Right atrium auricular region (tissue), 2 donors: ENCODE results near the gene ICA1. TPM values are rescaled to one million over a fixed set of nuclear protein-coding genes. Genes with fewer than 3 reads are reported as not detected.
A peak's percentile ranks its signal among the peaks of the same experiment; 100 is the strongest.

ENCODE experiments used
- DNase-seq: peaks from one replicate; pipeline ENCODE4 v3.0.0-alpha.2; 2019; ENCODE audit warnings: low spot score
- H3K27ac ChIP-seq, 2 donors: fragments of 200-600 bp; sonication (generic); 1 replicate in 1 of 2; 2 replicates in 1 of 2; pipeline ENCODE4 v1.5.1; 2016 to 2019
- H3K27me3 ChIP-seq, 2 donors: fragments of 200-600 bp; sonication (generic); one replicate each; pipeline versions ENCODE4 v1.5.1 to v1.6.0; 2017 to 2019
- H3K36me3 ChIP-seq: fragments of 200-600 bp; sonication (generic); one replicate; pipeline ENCODE4 v1.5.1; 2016
- H3K4me1 ChIP-seq, 2 donors: fragments of 200-600 bp; sonication (generic); one replicate each; pipeline versions ENCODE4 v1.5.1 to v1.6.0; 2017 to 2019
- H3K4me3 ChIP-seq, 2 donors: fragments of 200-600 bp; sonication (generic); 1 replicate in 1 of 2; 2 replicates in 1 of 2; pipeline ENCODE4 v1.5.1; 2017 to 2019; ENCODE audit warnings: mild to moderate bottlenecking in 1 of 2, moderate library complexity in 1 of 2
- H3K9me3 ChIP-seq, 2 donors: fragments of 200-600 bp; sonication (generic); one replicate each; pipeline ENCODE4 v1.5.1; 2019
- CTCF ChIP-seq, 2 donors: fragments of 200-600 bp; sonication (generic); IDR thresholded peaks; one replicate each; pipeline ENCODE4 v1.5.1; 2019; ENCODE audit warnings: antibody characterized with exemption in 2 of 2
- total RNA-seq, 2 donors: library from RNA; depleted of rRNA; stranded (reverse); fragments of >200 nt; gene quantifications; one replicate each; pipeline ENCODE4 v1.1.0, GENCODE V29; 2016

The ICA1 gene
- total RNA-seq, 2 donors from 2014 or later, result 39.4 to 51.8 TPM

- H3K27me3 ChIP-seq, result no peaks in the 10 kb centered on the region
- TF ChIP-seq CTCF (IDR thresholded peaks at IDR 0.05), result peak; percentile 40 to 81
- no peak for DNase-seq
- H3K9me3 ChIP-seq, result no peaks in the 10 kb centered on the region
- peaks cover 18% of the 10 kb centered on the region for H3K36me3 ChIP-seq
- H3K27ac ChIP-seq, result no peak overlapping the region
- H3K4me1 ChIP-seq, result peaks cover 0 to 3% of the 10 kb centered on the region in 2 donors
- no peak overlapping the region for H3K4me3 ChIP-seq
These were observed 44.5 kb downstream of the ICA1 start for GRCh38 chr7:8217200-8218068.

GRCh38 chr7:8216334-8216690, 45.7 kb downstream of the ICA1 start:
- DNase-seq, result no peak
- Histone ChIP-seq H3K36me3 (peaks cover 18% of the 10 kb centered on the region), H3K27ac (no peak overlapping the region), H3K27me3 (no peaks in the 10 kb centered on the region), H3K4me1 (peaks cover 0 to 13% of the 10 kb centered on the region in 2 donors), H3K4me3 (no peak overlapping the region), H3K9me3 (no peaks in the 10 kb centered on the region)
- no peak for TF ChIP-seq CTCF (IDR thresholded peaks at IDR 0.05)

GRCh38 chr7:8215648-8216333, 46.2 kb downstream of the ICA1 start:
- Histone ChIP-seq H3K27me3 (no peaks in the 10 kb centered on the region), H3K4me1 (peaks cover 0 to 17% of the 10 kb centered on the region in 2 donors), H3K36me3 (peaks cover 16% of the 10 kb centered on the region), H3K4me3 (no peak overlapping the region), H3K27ac (no peak overlapping the region), H3K9me3 (no peaks in the 10 kb centered on the region)
- TF ChIP-seq CTCF (IDR thresholded peaks at IDR 0.05), result no peak
- DNase-seq, result no peak

- H3K27ac ChIP-seq, result no peak overlapping the region
- H3K4me1 ChIP-seq, result peaks cover 0 to 17% of the 10 kb centered on the region in 2 donors
- TF ChIP-seq CTCF (IDR thresholded peaks at IDR 0.05), result no peak
- H3K9me3 ChIP-seq, result no peaks in the 10 kb centered on the region
- peaks cover 6% of the 10 kb centered on the region for H3K36me3 ChIP-seq
- H3K27me3 ChIP-seq, result no peaks in the 10 kb centered on the region
- no peak overlapping the region for H3K4me3 ChIP-seq
- DNase-seq, result no peak
These were observed 47.6 kb downstream of the ICA1 start for GRCh38 chr7:8214244-8214824.

GRCh38 chr7:8213381-8213780, 48.6 kb downstream of the ICA1 start:
- Histone ChIP-seq H3K36me3 (peaks cover 5% of the 10 kb centered on the region), H3K27me3 (no peaks in the 10 kb centered on the region), H3K27ac (no peak overlapping the region), H3K4me3 (no peak overlapping the region), H3K4me1 (peaks cover 0 to 17% of the 10 kb centered on the region in 2 donors), H3K9me3 (no peaks in the 10 kb centered on the region)
- no peak for TF ChIP-seq CTCF (IDR thresholded peaks at IDR 0.05)
- DNase-seq, result no peak
